Stimulated activated CD8-positive, alpha-beta memory T cell treated with anti-CD3 and anti-CD28 coated beads, Interleukin-2, amount 100 ng/mL, for 48 hours (primary cell): ENCODE data around the gene CHST1.

Experiments used
- DNase-seq, 2 donors: peaks; one replicate each; pipeline ENCODE4 v3.0.0-alpha.2; 2020; ENCODE audit warnings: low read depth in 2 of 2

The CHST1 gene

DNA sequence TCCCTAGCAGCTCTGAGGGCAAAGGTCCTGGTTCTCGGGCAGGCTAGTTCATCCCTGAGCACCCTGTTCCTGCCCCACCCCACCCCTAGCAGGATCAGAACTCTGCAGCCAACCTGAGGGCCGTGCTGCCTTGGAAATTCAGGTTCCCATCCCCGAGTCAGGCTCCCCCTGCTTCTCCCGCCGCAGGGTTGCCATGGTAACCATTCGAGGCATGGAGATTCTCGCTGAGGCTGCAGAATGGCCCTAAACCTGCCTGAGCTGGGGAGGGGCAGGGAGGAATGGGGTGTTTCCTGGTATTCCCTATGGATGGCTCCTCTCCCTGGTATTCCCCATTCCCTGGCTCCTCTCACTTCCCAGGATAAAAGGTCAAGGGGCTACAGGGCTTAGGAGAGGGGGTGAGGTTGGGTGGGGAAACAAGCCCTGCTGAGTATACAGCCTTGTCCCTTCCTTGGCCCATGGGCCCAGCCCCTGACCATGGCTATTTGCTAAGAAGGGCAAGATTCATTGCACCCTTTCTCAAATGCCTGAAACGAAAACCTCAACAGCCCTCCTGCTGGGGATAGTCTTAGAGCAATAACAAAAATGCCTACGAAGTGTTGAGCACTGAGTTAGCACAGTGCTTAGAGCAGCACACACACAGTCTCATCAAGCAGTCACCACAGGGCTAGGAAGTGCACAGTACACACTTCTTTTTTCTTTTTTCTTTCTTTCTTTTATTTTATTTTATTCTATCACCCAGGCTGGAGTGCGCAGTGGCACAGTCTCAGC, 58.7 kb downstream of the CHST1 start:
- no peak for DNase-seq

DNA sequence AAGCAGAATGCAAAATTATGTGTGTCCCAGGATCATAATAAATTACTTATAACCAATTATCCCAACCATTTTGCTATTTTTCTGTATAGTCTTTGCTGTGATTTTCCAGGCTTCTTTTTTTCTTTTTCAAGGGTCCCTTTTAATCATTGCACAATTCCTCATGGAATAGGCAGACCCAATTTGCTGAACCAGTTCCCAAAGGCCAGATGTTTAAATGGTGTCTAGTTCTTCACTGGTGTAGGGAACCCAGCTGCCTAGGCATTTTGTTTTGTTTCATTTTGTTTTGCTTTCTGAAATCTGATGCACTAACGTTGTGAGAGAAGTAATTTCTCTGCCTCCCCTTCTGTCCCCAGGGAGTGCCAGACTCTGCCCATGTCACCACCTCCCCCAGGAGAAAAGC, 60.4 kb downstream of the CHST1 start:
- DNase-seq = no peak

DNA sequence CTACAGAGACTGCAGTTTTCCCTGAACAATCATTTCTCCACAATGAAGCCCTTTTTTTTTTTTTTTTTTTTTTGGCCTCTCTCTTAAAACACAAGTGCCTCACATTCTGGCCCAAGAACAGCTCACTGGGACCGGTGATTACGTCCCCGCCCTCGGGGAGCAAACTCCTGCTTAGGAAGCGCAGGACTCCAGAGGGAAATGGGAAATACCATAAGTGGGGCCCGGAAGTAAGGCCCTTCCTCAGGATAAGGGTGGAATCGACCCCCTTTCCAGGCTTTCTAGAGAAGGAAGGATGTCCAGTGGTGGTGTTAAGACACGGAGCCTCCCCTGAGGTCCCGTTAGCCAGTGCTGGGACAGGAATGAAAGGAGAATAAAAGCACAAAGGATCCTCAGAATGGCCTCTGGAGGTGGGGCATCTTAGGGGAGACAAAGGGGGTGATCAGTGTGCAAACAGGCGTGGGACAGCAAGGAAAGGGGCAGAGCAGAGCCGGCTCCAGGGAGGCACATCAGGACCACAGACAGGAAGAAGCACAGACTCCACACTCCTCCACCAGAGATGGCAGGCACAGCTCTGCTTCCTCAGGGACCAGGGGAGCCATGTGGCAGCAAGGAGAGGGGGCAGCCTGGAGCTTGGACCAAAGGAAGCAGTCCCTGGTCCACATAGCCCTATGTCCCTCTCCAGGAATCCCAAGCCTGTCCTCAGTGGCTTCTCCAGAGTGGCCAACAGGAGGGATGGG, 61.3 kb downstream of the CHST1 start:
- no peak for DNase-seq

DNA sequence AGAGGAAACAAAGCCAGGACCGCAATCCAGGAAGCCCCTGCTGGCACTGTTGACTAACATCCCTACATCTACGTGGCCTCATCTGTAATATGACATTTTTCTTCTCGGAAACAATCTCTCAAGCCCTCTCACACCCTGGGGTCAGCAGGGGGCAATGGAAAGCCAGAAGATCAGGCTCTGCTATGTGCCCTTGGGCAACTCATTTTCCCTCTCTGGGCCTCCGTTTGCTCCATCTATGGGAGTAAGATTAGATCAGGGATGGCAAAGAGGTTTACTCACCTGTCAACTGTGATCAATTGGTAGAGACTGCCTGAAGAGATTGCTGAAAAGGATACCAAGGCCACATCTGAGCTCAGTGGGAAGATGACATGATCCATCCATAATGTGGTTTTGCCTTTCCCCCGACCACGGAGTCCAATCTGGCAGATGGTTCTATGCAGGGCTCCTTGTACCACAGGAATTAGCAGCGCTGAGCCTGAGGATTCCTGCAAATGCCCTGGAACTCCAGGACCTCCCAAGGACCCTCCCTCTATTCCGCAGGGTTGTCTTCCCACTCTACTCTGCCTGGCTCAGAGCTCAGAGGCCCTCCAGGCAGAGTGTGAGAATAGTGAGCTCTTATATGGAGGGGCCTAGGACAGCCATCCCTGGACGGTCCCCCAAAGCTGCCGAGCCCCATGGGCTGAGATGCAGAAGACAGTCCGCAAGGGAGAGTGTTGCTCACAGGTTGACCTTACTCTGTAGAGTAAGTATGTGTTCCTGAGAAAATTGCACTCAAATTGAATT, 66.1 kb downstream of the CHST1 start:
- no peak for DNase-seq
